Gastroesophageal sphincter (tissue), 3 donors: ENCODE data around the gene CELF2.

ENCODE experiments used
- CTCF ChIP-seq, 4 experiments: fragments of 200-600 bp in 2 of 4; fragments of 450-650 bp in 2 of 4; sonication (generic) in 1 of 4; IDR thresholded peaks; one replicate each; pipeline ENCODE4 v1.5.1; 2017 to 2019; ENCODE audit warnings: antibody characterized with exemption in 4 of 4, mild to moderate bottlenecking in 2 of 4, moderate library complexity in 2 of 4
- POLR2AphosphoS5 ChIP-seq: sonication (generic); formaldehyde crosslinking; IDR thresholded peaks from one replicate; pipeline ENCODE4 v1.6.1; 2017; ENCODE audit warnings: antibody characterized with exemption

GRCh38 chr10:11066520-11066919 is 48.8 kb downstream of the CELF2 start:
- TF ChIP-seq CTCF (IDR thresholded peaks at IDR 0.05) (no peak), POLR2AphosphoS5 (no peak)
